Measurements from ENCODE around the gene ABCC2.
"Not testable (repeated sequence)": the region's sequence is repeated elsewhere in the genome, so short reads cannot be mapped to it uniquely, and the experiment has no call there.

ABCC2 gene

DNA sequence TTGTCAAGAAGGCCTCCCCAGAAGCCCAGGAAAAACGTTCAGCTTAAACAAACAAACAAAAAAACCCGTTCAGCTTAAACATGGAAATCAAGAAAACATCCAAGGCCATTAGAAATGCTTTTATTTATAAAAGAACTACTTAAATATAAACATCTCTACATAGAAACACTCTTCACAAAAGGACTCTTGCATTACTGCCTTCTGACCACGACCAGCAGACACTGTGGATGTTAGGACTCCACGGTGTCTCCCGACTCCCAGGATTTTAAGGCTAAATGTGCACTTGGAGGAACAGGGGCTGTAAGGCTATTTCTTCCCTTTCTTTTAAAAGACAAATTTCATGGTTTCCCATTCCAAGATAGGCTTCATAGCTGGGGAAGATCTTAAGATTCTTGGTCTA, 93.0 kb downstream of the ABCC2 start:
- Histone ChIP-seq H3K27me3 (ENCODE audit: control insufficient read depth in 1 of 2, insufficient read depth in 2 of 2, low read length in 2 of 2) (no peaks in the 10 kb centered on the region), H3K9me3 (ENCODE audit: control insufficient read depth in 1 of 2, low read length in 2 of 2) (no peaks in the 10 kb centered on the region), H3K36me3 (ENCODE audit: control insufficient read depth in 1 of 2, insufficient read depth in 2 of 2, low read length in 2 of 2) (peaks cover 42 to 52% of the 10 kb centered on the region in 2 donors), H3K4me1 (ENCODE audit: control insufficient read depth in 1 of 2, insufficient read depth in 2 of 2, low read length in 2 of 2) (no peaks in the 10 kb centered on the region), H3K27ac (ENCODE audit: low read depth, low read length) (no peak overlapping the region), H3K4me3 (ENCODE audit: low read depth in 1 of 2, low read length in 2 of 2) (no peak overlapping the region), H3K9ac (ENCODE audit: low read depth in 1 of 2, low read length in 2 of 2) (no peak overlapping the region)

- Histone ChIP-seq H3K9me3 (ENCODE audit: control insufficient read depth in 1 of 2, low read length in 2 of 2) (no peaks in the 10 kb centered on the region), H3K27ac (ENCODE audit: low read depth, low read length) (no peak overlapping the region), H3K9ac (ENCODE audit: low read depth in 1 of 2, low read length in 2 of 2) (no peak overlapping the region), H3K4me3 (ENCODE audit: low read depth in 1 of 2, low read length in 2 of 2) (no peak overlapping the region), H3K36me3 (ENCODE audit: control insufficient read depth in 1 of 2, insufficient read depth in 2 of 2, low read length in 2 of 2) (peaks cover 63 to 91% of the 10 kb centered on the region in 2 donors), H3K27me3 (ENCODE audit: control insufficient read depth in 1 of 2, insufficient read depth in 2 of 2, low read length in 2 of 2) (no peaks in the 10 kb centered on the region), H3K4me1 (ENCODE audit: control insufficient read depth in 1 of 2, insufficient read depth in 2 of 2, low read length in 2 of 2) (no peaks in the 10 kb centered on the region)
Measured at GRCh38 chr10:99880080-99880835, 97.8 kb downstream of the ABCC2 start.

DNA sequence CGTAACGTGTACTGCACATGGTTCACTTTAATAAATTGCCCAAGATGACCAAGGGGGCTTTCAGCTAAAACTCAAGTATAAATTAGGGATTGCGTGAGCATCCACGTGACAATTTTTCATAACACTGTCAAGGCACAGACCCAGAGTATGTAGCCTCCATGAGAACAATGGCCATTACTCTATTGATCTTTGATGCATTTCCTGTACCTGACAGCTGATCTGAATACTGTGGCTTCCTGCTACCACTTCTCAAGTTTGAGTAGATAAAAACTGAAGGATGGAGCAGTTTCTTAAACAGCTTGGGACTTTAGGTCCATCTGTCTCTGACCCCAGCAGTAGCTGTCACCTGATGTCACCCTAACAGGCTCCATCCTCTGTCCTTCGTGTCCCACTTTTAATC, 98.9 kb downstream of the ABCC2 start:
- Histone ChIP-seq H3K4me3 (ENCODE audit: low read depth in 1 of 2, low read length in 2 of 2) (no peak overlapping the region), H3K9me3 (ENCODE audit: control insufficient read depth in 1 of 2, low read length in 2 of 2) (no peaks in the 10 kb centered on the region), H3K27ac (ENCODE audit: low read depth, low read length) (no peak overlapping the region), H3K36me3 (ENCODE audit: control insufficient read depth in 1 of 2, insufficient read depth in 2 of 2, low read length in 2 of 2) (peaks cover 63 to 93% of the 10 kb centered on the region in 2 donors), H3K27me3 (ENCODE audit: control insufficient read depth in 1 of 2, insufficient read depth in 2 of 2, low read length in 2 of 2) (no peaks in the 10 kb centered on the region), H3K4me1 (ENCODE audit: control insufficient read depth in 1 of 2, insufficient read depth in 2 of 2, low read length in 2 of 2) (no peaks in the 10 kb centered on the region), H3K9ac (ENCODE audit: low read depth in 1 of 2, low read length in 2 of 2) (no peak overlapping the region)

GRCh38 chr10:99883523-99883922, 101.1 kb downstream of the ABCC2 start:
- Histone ChIP-seq H3K4me3 (ENCODE audit: low read depth in 1 of 2, low read length in 2 of 2) (no peak overlapping the region), H3K27ac (ENCODE audit: low read depth, low read length) (no peak overlapping the region), H3K9me3 (ENCODE audit: control insufficient read depth in 1 of 2, low read length in 2 of 2) (no peaks in the 10 kb centered on the region), H3K36me3 (ENCODE audit: control insufficient read depth in 1 of 2, insufficient read depth in 2 of 2, low read length in 2 of 2) (peaks cover 57 to 89% of the 10 kb centered on the region in 2 donors), H3K27me3 (ENCODE audit: control insufficient read depth in 1 of 2, insufficient read depth in 2 of 2, low read length in 2 of 2) (no peaks in the 10 kb centered on the region), H3K4me1 (ENCODE audit: control insufficient read depth in 1 of 2, insufficient read depth in 2 of 2, low read length in 2 of 2) (no peaks in the 10 kb centered on the region), H3K9ac (ENCODE audit: low read depth in 1 of 2, low read length in 2 of 2) (no peak overlapping the region)

GRCh38 chr10:99888622-99889021, 106.2 kb downstream of the ABCC2 start:
- H3K27ac ChIP-seq (ENCODE audit: low read depth, low read length): no peak overlapping the region
- H3K36me3 ChIP-seq (ENCODE audit: control insufficient read depth in 1 of 2, insufficient read depth in 2 of 2, low read length in 2 of 2): peaks cover 48 to 76% of the 10 kb centered on the region in 2 donors
- H3K4me3 ChIP-seq (ENCODE audit: low read depth in 1 of 2, low read length in 2 of 2): no peak overlapping the region
- H3K27me3 ChIP-seq (ENCODE audit: control insufficient read depth in 1 of 2, insufficient read depth in 2 of 2, low read length in 2 of 2): no peaks in the 10 kb centered on the region
- H3K9me3 ChIP-seq (ENCODE audit: control insufficient read depth in 1 of 2, low read length in 2 of 2): no peaks in the 10 kb centered on the region
- H3K4me1 ChIP-seq (ENCODE audit: control insufficient read depth in 1 of 2, insufficient read depth in 2 of 2, low read length in 2 of 2): no peaks in the 10 kb centered on the region
- no peak overlapping the region for H3K9ac ChIP-seq (ENCODE audit: low read depth in 1 of 2, low read length in 2 of 2)

DNA sequence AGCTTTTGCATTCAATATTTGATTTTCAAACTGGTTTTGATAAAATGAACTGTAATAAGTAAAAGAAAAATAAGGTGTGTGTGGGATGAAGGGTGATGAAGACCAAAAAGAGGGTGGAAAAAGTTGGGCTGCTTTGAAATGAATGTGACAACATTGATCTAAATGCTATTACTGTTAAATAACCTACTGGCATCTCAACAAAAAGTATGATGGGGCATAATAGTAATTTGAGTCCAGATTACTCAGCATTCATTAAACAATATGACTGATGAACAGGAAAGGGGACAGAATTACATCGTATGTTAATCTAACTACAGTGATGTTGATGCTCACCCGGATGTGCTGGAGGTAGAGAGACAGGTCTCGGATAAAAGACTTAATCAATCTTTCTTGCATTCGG, 112.2 kb downstream of the ABCC2 start:
- Histone ChIP-seq H3K9ac (ENCODE audit: low read depth in 1 of 2, low read length in 2 of 2) (no peak overlapping the region), H3K27me3 (ENCODE audit: control insufficient read depth in 1 of 2, insufficient read depth in 2 of 2, low read length in 2 of 2) (no peaks in the 10 kb centered on the region), H3K36me3 (ENCODE audit: control insufficient read depth in 1 of 2, insufficient read depth in 2 of 2, low read length in 2 of 2) (peaks cover 51 to 81% of the 10 kb centered on the region in 2 donors), H3K27ac (ENCODE audit: low read depth, low read length) (no peak overlapping the region), H3K9me3 (ENCODE audit: control insufficient read depth in 1 of 2, low read length in 2 of 2) (no peaks in the 10 kb centered on the region), H3K4me1 (ENCODE audit: control insufficient read depth in 1 of 2, insufficient read depth in 2 of 2, low read length in 2 of 2) (no peaks in the 10 kb centered on the region), H3K4me3 (ENCODE audit: low read depth in 1 of 2, low read length in 2 of 2) (no peak overlapping the region)

GRCh38 chr10:99895066-99895465, 112.6 kb downstream of the ABCC2 start:
- H3K4me1 ChIP-seq (ENCODE audit: control insufficient read depth in 1 of 2, insufficient read depth in 2 of 2, low read length in 2 of 2); H3K4me3 ChIP-seq (ENCODE audit: low read depth in 1 of 2, low read length in 2 of 2); H3K9ac ChIP-seq (ENCODE audit: low read depth in 1 of 2, low read length in 2 of 2); H3K9me3 ChIP-seq (ENCODE audit: control insufficient read depth in 1 of 2, low read length in 2 of 2); H3K27me3 ChIP-seq (ENCODE audit: control insufficient read depth in 1 of 2, insufficient read depth in 2 of 2, low read length in 2 of 2); H3K27ac ChIP-seq (ENCODE audit: low read depth, low read length): not testable (repeated sequence)
- H3K36me3 ChIP-seq (ENCODE audit: control insufficient read depth in 1 of 2, insufficient read depth in 2 of 2, low read length in 2 of 2): peaks cover 54 to 81% of the 10 kb centered on the region in 2 donors

DNA sequence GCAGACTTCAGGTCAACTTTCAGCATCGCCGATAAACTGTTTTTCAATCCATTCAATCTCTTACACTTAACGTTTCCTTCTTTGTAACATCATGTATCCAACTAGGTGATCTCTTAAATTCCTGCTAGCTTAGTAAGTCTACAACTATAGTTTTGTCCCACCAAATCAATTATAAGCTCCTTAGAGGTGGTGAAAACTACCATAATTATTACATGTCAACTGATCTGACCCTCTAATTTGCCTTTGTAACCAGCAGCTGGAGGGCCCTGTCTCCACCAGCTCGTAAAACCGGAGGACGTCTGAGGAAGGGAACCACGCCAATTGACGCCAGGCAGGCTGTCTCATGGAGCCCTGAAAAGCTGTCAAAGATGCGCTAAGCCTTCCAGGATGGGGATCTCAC, 113.4 kb downstream of the ABCC2 start:
- H3K4me1 ChIP-seq (ENCODE audit: control insufficient read depth in 1 of 2, insufficient read depth in 2 of 2, low read length in 2 of 2): no peaks in the 10 kb centered on the region
- no peak overlapping the region for H3K4me3 ChIP-seq (ENCODE audit: low read depth in 1 of 2, low read length in 2 of 2)
- H3K27ac ChIP-seq (ENCODE audit: low read depth, low read length): no peak overlapping the region
- H3K27me3 ChIP-seq (ENCODE audit: control insufficient read depth in 1 of 2, insufficient read depth in 2 of 2, low read length in 2 of 2): no peaks in the 10 kb centered on the region
- no peak overlapping the region for H3K9ac ChIP-seq (ENCODE audit: low read depth in 1 of 2, low read length in 2 of 2)
- peaks cover 52 to 77% of the 10 kb centered on the region in 2 donors for H3K36me3 ChIP-seq (ENCODE audit: control insufficient read depth in 1 of 2, insufficient read depth in 2 of 2, low read length in 2 of 2)
- H3K9me3 ChIP-seq (ENCODE audit: control insufficient read depth in 1 of 2, low read length in 2 of 2): no peaks in the 10 kb centered on the region

Measured in duodenal mucosa (tissue), 2 donors.